GM19438 (cell line): ENCODE results near the gene SDK2.

ENCODE experiments used
- ATAC-seq: cut with Tn5 transposase; IDR thresholded peaks from one replicate; pipeline ENCODE4 v1.9.1; 2021; ENCODE audit warnings: low read depth; ENCODE audit not compliant: unreplicated experiment

SDK2 gene

DNA sequence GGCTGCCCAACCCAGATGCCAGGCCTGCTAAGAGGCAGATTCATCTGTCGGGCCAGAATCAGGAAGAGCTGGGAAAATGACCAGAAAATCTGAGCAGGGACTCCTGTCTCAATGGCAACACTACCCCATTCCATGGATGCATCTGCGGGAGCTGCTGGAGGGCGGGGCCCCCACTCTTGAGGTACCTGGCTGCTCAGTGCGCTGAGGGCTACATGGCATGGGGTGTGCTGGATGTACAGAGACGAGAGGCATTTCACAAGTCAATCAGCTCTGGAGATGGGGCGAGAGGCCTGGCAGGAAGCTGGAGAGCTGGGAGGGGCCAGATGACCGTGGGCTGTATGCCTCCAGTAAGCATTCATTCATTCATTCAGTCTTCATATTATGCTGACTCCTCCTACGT lies 6.4 kb downstream of the SDK2 start:
- no peak for ATAC-seq

DNA sequence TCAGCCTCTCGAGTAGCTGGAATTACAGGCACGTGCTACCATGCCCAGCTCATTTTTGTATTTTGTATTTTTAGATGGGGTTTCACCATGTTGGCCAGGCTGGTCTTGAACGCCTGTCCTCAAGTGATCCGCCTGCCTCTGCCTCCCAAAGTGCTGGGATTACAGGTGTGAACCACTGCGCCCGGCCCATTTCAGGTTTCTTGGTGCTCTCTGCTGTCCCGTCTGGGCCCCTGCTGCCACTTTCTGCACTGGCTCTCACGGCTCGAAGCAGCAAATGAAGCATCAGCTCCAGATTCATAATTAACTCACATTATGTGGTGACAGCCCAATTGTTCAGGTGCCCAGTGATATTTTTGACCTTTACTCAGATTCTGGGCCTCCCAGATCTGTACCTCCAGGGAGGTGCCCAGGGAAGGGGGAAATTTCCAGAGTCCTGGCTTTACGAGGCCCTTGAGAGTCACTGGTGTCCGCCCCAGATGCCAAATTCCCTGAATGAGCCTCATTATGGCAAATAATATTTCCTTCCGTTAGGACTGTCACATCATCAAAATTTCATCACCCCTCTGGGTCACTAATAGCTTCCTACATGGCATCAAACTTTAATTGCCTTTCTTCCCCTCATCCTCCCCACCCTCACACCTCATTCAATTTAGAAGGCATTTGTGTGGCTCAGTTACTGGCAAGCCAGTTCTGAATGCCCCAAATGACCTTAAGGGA lies 9.0 kb downstream of the SDK2 start:
- no peak for ATAC-seq

DNA sequence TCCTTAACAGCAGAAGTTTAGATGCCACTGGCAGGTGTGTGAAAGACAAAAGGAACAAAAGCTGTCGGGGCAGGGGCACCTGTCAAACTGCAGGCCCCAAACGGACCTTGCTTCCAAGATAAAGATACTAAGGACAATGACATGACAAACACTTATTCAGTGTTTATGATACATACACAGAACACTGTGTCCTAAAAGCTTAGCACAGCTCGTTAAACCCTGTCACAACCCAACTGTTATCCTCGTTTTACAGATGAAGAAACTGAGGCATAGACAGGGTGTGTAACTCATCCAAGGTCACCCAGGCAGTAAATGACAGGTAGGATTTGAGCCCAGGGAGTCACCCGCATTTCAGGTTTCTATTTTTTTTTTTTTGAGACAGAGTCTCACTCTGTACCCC lies 9.6 kb downstream of the SDK2 start:
- no peak for ATAC-seq

- ATAC-seq, result no peak
Measured at GRCh38 chr17:73633736-73634135, 10.5 kb downstream of the SDK2 start.

DNA sequence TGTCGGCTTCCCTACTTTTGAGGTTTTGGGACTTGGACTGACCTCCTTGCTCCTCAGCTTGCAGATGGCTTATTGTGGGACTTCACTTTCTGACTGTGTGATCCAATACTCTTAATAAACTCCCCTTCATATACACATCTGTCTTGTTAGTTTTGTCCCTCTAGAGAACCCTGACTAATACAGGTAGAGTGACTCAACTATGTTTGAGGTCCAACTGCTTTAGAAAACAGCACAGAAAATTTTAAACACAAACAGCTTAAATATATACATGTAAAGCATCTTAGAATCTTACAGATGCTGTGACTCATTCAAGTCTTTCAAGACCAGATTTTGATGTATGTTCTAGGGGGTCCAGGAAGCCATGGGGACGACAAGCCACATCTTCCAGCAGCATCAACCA lies 11.7 kb downstream of the SDK2 start:
- no peak for ATAC-seq

GRCh38 chr17:73630965-73631595 lies 13.2 kb downstream of the SDK2 start:
- no peak for ATAC-seq

DNA sequence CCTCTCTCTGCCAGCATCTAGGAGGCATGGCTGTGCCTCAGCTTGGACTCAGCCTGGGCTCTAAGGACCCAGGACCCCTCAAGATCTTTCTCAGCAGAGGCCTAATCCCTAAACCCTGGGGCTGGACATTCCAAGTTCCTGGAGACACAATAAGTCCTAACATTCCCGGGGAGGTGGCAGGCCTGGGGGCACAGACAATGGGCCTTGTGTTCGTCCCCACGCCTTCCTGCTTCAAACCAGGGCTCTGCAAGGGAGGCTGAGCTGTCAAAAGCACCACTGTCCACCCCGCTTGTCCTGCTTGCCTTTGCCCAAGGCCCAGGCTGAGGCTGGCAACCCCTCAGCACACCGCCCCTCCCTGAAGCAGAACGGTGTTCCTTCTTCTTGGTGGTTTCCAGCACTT lies 13.7 kb downstream of the SDK2 start:
- no peak for ATAC-seq

DNA sequence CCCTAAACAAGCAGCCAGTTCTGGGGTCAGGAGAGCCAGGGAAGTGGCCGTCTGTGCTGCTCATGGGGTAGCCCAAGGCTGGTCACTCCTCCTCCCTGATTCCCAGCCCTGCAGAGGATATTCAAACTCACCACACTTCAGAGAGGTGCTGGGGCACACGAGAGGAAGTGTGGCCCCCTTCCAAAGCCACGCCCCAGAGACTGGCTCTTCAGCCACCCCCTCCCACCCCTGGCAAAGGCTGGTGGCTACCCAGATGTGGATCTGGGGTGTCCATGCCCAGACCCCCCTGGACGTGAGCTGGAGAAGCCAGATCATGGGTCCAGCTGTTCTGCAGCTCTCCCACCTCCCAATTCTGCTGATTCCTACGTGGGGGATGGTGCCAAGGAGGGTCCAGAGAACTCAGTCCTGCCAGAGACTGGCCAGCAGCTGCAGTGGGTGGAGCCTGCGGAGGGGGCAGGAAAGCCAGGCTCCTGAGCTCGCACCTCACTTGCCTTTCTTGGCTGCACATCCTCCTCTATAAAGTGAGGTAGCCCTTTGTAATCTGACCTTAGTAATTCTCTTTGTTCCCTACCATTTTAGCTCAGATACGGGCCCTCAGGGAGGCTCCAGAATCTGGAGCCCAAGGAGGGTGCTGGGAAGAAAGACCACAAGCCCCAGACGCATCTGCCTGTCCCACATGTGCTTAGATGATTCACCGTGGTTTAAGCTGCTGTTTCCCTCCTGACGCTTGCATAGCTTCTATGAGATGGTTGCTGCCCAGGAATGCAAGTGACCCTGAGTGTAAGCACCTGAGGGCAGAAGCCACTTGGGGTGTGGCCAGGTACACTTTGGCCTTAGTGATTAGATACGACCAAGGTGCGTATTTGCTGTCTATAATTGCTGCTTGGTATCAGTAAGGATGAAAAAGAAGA lies 15.3 kb downstream of the SDK2 start:
- no peak for ATAC-seq

DNA sequence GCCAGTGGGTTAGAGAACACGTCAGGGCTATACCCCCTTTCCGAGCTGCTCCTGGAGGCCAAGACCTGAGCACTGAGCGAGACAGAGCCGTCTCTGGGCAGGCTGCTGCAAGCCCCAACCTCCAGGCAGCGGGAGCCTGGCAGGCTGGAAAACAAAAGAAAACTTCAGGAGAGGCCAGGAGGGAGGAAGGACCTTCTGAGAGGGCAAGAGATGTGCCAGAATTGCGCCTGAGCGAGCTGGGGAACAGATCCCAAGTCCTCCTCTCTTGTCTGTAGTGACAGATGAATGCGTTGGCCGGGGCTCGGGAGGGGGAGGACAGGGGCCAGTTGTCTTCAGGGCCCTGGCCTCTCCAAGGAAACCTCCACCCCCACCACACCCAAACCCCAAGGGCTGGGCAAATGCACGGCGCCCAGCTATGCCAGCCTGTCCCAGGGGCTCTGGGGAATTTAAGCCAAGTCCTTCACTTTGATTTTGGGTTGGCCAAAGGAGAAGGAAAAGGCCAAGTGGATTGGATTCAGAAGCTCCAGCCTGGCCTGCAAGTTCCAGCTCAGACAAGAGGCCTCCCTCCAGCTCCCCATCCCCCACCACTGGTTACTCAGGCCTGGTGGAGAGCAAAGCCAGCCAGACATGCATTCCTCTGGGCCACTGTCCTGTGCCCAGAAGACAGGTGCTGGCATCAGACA lies 18.1 kb downstream of the SDK2 start:
- ATAC-seq, result no peak

- no peak for ATAC-seq
Measured at GRCh38 chr17:73625006-73625405, 19.2 kb downstream of the SDK2 start.

GRCh38 chr17:73624496-73624988 lies 19.7 kb downstream of the SDK2 start:
- ATAC-seq, result no peak

GRCh38 chr17:73623818-73624217 lies 20.4 kb downstream of the SDK2 start:
- ATAC-seq, result no peak

GRCh38 chr17:73623247-73623646 lies 21.0 kb downstream of the SDK2 start:
- no peak for ATAC-seq

GRCh38 chr17:73622381-73622780 lies 21.9 kb downstream of the SDK2 start:
- ATAC-seq, result no peak

- ATAC-seq, result no peak
Measured at GRCh38 chr17:73621685-73622084, 22.6 kb downstream of the SDK2 start.

- ATAC-seq, result no peak
Measured at GRCh38 chr17:73620414-73620813, 23.8 kb downstream of the SDK2 start.

DNA sequence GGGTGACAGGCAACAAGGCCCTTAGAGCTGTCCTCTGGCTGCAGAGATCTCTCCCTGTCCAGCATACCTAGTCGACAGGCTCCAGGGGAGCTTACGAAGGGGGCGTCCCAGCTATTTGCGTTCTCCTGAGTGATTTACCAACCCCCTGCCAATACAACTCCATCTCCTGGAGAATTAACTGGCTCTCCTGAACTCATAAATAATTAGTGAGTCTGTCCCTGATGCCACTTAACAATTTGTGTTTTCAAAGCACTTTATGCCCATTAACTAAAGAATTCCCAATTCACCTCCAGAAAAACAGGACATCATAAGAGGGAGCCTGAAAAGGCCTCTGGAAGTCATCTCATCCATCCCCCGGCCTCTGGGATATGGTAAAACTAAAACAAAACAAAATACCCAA lies 26.7 kb downstream of the SDK2 start:
- ATAC-seq, result no peak

- ATAC-seq, result no peak
Measured at GRCh38 chr17:73616873-73617404, 27.3 kb downstream of the SDK2 start.

DNA sequence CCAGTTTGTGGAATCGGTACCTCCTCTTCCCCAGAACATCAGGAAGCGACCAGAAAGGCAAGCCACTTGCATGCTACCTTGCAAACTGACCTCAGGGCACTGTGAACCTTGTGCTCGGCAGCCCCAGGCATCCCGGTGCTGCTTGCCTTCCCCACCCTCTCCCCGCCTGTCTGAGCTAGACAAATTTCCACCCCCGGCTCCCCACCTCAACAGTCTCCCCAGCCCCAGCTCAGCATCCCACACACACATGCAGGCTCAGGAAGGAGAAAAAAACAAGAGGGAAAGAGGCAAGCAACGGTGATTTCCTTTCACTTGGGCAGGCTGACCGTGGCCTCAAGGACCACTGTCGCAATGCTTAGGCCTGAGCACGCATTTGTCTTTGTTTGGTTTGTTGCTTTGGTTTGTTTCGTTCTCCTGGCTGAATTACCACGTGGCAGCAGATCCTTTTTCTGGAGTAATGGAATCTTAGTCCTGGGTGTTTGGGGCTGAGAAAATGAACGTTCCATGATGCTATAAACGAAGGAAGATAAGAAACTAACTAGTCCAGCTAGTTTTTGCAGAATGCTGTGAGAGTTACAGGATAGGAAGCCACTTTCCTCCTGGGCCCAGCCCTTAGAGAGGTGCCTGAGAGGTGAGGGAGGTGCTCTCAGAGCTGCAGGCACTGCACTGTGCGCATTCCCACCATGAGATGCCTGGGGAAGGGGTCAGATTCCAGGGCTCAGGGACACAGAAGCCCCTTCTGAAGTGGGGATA lies 27.9 kb downstream of the SDK2 start:
- no peak for ATAC-seq

DNA sequence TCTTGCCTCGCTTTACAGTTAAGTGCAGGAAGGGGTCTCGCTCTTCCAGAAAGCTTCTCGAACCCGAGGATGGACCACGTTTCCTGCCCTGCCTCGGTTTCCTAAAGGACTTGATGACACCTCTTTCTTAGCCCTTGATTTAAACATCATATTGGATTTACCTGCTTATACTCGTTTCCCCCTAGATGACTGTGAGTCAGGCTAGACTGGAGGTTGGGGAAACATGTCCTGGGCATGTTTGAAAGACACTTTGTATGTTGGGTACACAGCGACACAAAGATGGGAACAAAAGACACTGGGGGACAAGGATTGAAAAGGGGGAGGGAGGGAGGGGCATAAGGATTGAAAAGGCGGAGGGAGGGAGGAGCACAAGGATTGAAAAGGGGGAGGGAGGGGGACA lies 30.0 kb downstream of the SDK2 start:
- ATAC-seq, result no peak
